IMR-90 (cell line): ENCODE measurements around the gene IL12A. TPM values are rescaled to one million over a fixed set of nuclear protein-coding genes. Genes with fewer than 3 reads are reported as not detected.

Experiments used
- ATAC-seq: fragments of 200-7000 bp; cut with Tn5 transposase; 2 replicates; pipeline ENCODE4 v1.9.1; 2020; ENCODE audit warnings: low read depth, mild to moderate bottlenecking, moderate library complexity
- BruUV-seq: library from RNA; stranded (reverse); fragments of 400-500 nt; replicated peaks from 2 replicates; lab custom pipeline; 2021; lab: Mats Ljungman, UMichigan
- CTCF ChIA-PET: fragments of 300-600 bp; formaldehyde crosslinking; extraction: SDS; loops from one replicate; lab custom pipeline; 2021; ENCODE audit warnings: antibody characterized with exemption; lab: Yijun Ruan, JAX
- POLR2A ChIA-PET: fragments of 300-600 bp; sonication (Branson Sonifier 250); formaldehyde crosslinking; loops from one replicate; lab custom pipeline; 2022; ENCODE audit warnings: antibody characterized with exemption; ENCODE audit not compliant: unreplicated experiment; lab: Charles Lee
- DNase-seq: peaks from one replicate; pipeline ENCODE4 v3.0.0; 2013
- H2AFZ ChIP-seq: replicated peaks from 2 replicates; pipeline ENCODE3; 2013; ENCODE audit warnings: low read length, mild to moderate bottlenecking; ENCODE audit not compliant: poor library complexity
- H2AK5ac ChIP-seq: 2 replicates; pipeline ENCODE4 v1.6.1; 2013; ENCODE audit warnings: low read depth, low read length, inconsistent platforms
- H2AK9ac ChIP-seq: replicated peaks from 2 replicates; pipeline ENCODE3; 2013; ENCODE audit warnings: mild to moderate bottlenecking, low read depth, low read length, moderate library complexity; ENCODE audit not compliant: poor library complexity
- H2BK120ac ChIP-seq: 2 replicates; pipeline ENCODE4 v1.6.1; 2013; ENCODE audit warnings: low read depth, low read length, inconsistent platforms
- H2BK15ac ChIP-seq: 3 replicates; pipeline ENCODE4 v1.6.1; 2013; ENCODE audit warnings: low read depth, low read length, inconsistent platforms
- H2BK20ac ChIP-seq: 2 replicates; pipeline ENCODE4 v1.6.1; 2013; ENCODE audit warnings: low read depth, mild to moderate bottlenecking, inconsistent platforms, low read length, moderate library complexity
- H2BK5ac ChIP-seq: 2 replicates; pipeline ENCODE4 v1.6.1; 2013; ENCODE audit warnings: mild to moderate bottlenecking, low read depth, low read length, inconsistent platforms; ENCODE audit not compliant: poor library complexity, severe bottlenecking
- H3K14ac ChIP-seq: replicated peaks from 2 replicates; pipeline ENCODE4 v1.6.1; 2013; ENCODE audit warnings: low read depth, low read length, inconsistent platforms
- H3K18ac ChIP-seq: 2 replicates; pipeline ENCODE4 v1.6.1; 2013; ENCODE audit warnings: low read depth, low read length, control low read depth
- H3K23ac ChIP-seq: 2 replicates; pipeline ENCODE4 v1.6.1; 2013; ENCODE audit warnings: low read depth, low read length, inconsistent platforms
- H3K27ac ChIP-seq: 2 replicates; pipeline ENCODE4 v1.5.1; 2013; ENCODE audit warnings: mild to moderate bottlenecking, control low read depth, low read length; ENCODE audit not compliant: insufficient read depth
- H3K27me3 ChIP-seq: 2 replicates; pipeline ENCODE4 v1.6.1; 2013; ENCODE audit warnings: low read length; ENCODE audit not compliant: control insufficient read depth, insufficient read depth
- H3K36me3 ChIP-seq: 2 replicates; pipeline ENCODE4 v1.6.1; 2013; ENCODE audit warnings: low read length, mixed read lengths; ENCODE audit not compliant: control insufficient read depth, insufficient read depth
- H3K4ac ChIP-seq: 2 replicates; pipeline ENCODE4 v1.6.1; 2013; ENCODE audit warnings: low read depth, low read length, inconsistent platforms
- H3K4me1 ChIP-seq: 2 replicates; pipeline ENCODE4 v1.6.1; 2013; ENCODE audit warnings: low read length, mixed read lengths; ENCODE audit not compliant: control insufficient read depth, insufficient read depth
- H3K4me2 ChIP-seq: 2 replicates; pipeline ENCODE4 v1.6.1; 2013; ENCODE audit warnings: low read depth, mild to moderate bottlenecking, control low read depth, low read length, moderate library complexity
- H3K4me3 ChIP-seq: 2 replicates; pipeline ENCODE4 v1.5.1; 2013; ENCODE audit warnings: low read depth, mild to moderate bottlenecking, control low read depth, low read length, moderate library complexity; ENCODE audit not compliant: insufficient read depth
- H3K56ac ChIP-seq: 2 replicates; pipeline ENCODE4 v1.6.1; 2013; ENCODE audit warnings: low read length, inconsistent platforms; ENCODE audit not compliant: insufficient read depth; ENCODE audit errors: extremely low read depth
- H3K79me1 ChIP-seq, 2 experiments: 2 replicates each; pipeline ENCODE4 v1.6.1; 2013; ENCODE audit warnings: low read length in 2 of 2, inconsistent platforms in 1 of 2, low read depth in 1 of 2
- H3K9ac ChIP-seq: 2 replicates; pipeline ENCODE4 v1.6.1; 2013; ENCODE audit warnings: low read depth, low read length, control low read depth
- H3K9me1 ChIP-seq: 2 replicates; pipeline ENCODE4 v1.6.1; 2013; ENCODE audit warnings: low read length, inconsistent platforms; ENCODE audit not compliant: insufficient read depth
- H3K9me3 ChIP-seq: 2 replicates; pipeline ENCODE4 v1.6.1; 2013; ENCODE audit warnings: low read length; ENCODE audit not compliant: control insufficient read depth, insufficient read depth
- H4K20me1 ChIP-seq: 2 replicates; pipeline ENCODE4 v1.6.1; 2013; ENCODE audit warnings: low read length, inconsistent platforms; ENCODE audit not compliant: insufficient read depth
- H4K5ac ChIP-seq: 2 replicates; pipeline ENCODE4 v1.6.1; 2013; ENCODE audit warnings: mild to moderate bottlenecking, low read depth, low read length, control low read depth
- H4K8ac ChIP-seq, 2 experiments: 2 replicates each; pipeline ENCODE4 v1.6.1; 2013; ENCODE audit warnings: low read depth in 2 of 2, low read length in 2 of 2, control low read depth in 1 of 2, inconsistent platforms in 1 of 2
- H4K91ac ChIP-seq: 2 replicates; pipeline ENCODE4 v1.6.1; 2013; ENCODE audit warnings: low read depth, low read length, inconsistent platforms; ENCODE audit not compliant: insufficient read depth
- CEBPB ChIP-seq: IDR thresholded peaks from 2 replicates; pipeline ENCODE4 v1.6.1; 2012; ENCODE audit warnings: low read depth, low read length, improper control_type of control experiment
- CHD1 ChIP-seq: IDR thresholded peaks from 2 replicates; pipeline ENCODE4 v1.6.1; 2012; ENCODE audit warnings: low read depth, low read length, improper control_type of control experiment
- CTCF ChIP-seq: conservative IDR thresholded peaks from 2 replicates; pipeline ENCODE4 v1.5.1; 2012; ENCODE audit warnings: mild to moderate bottlenecking, low read depth, low read length, improper control_type of control experiment
- ELK1 ChIP-seq: fragments of 150-350 bp; IDR thresholded peaks from 2 replicates; pipeline ENCODE4 v1.6.1; 2016; ENCODE audit warnings: low read depth, mild to moderate bottlenecking, low read length, moderate library complexity, borderline replicate concordance
- FOS ChIP-seq: fragments of 150-350 bp; IDR thresholded peaks from 2 replicates; pipeline ENCODE4 v1.6.1; 2016; ENCODE audit warnings: low read depth, low read length
- MAFK ChIP-seq: IDR thresholded peaks from 2 replicates; pipeline ENCODE4 v1.6.1; 2012; ENCODE audit warnings: low read depth, low read length, improper control_type of control experiment
- MAZ ChIP-seq: IDR thresholded peaks from 2 replicates; pipeline ENCODE4 v1.6.1; 2012; ENCODE audit warnings: low read depth, mild to moderate bottlenecking, low read length, improper control_type of control experiment, moderate library complexity, borderline replicate concordance
- MXI1 ChIP-seq: IDR thresholded peaks from 2 replicates; pipeline ENCODE4 v1.6.1; 2012; ENCODE audit warnings: low read depth, mild to moderate bottlenecking, low read length, moderate library complexity, borderline replicate concordance
- NFE2L2 ChIP-seq: fragments of 150-350 bp; IDR thresholded peaks from 2 replicates; pipeline ENCODE4 v1.6.1; 2016; ENCODE audit warnings: low read depth, mild to moderate bottlenecking, low read length
- POLR2A ChIP-seq: IDR thresholded peaks from 2 replicates; pipeline ENCODE4 v1.6.1; 2012; ENCODE audit warnings: mild to moderate bottlenecking, low read depth, low read length
- RAD21 ChIP-seq: IDR thresholded peaks from 2 replicates; pipeline ENCODE4 v1.6.1; 2012; ENCODE audit warnings: low read length, improper control_type of control experiment
- RFX5 ChIP-seq: IDR thresholded peaks from 2 replicates; pipeline ENCODE4 v1.8.0; 2012; ENCODE audit warnings: low read depth, mild to moderate bottlenecking, low read length, moderate library complexity
- SMC3 ChIP-seq: fragments of 150-350 bp; IDR thresholded peaks from 2 replicates; pipeline ENCODE4 v1.6.1; 2016; ENCODE audit warnings: low read depth, mild to moderate bottlenecking, antibody characterized with exemption, low read length, moderate library complexity
- USF2 ChIP-seq: fragments of 150-350 bp; IDR thresholded peaks from 2 replicates; pipeline ENCODE4 v1.6.1; 2017; ENCODE audit warnings: mild to moderate bottlenecking, antibody characterized with exemption, low read length, low read depth
- WGBS, 2 experiments: methylation state at CpG; one replicate each; pipeline versions ENCODE4 v1.1.5 to v1.1.7; 2013; ENCODE audit warnings: missing lambda C conversion rate in 2 of 2; ENCODE audit not compliant: insufficient read length in 1 of 2; ENCODE audit errors: extremely low coverage in 2 of 2; 5-methylcytosine and 5-hydroxymethylcytosine counted together
- dilution Hi-C: fragments of 300-500 bp; cut with HindIII; formaldehyde crosslinking; loops from one replicate; pipeline ENCODE4 v1.14.3; 2018; ENCODE audit warnings: low sequenced_read_pairs; ENCODE audit not compliant: unreplicated experiment
- in situ Hi-C: fragments of 300-500 bp; cut with MboI; formaldehyde crosslinking; loops from 3 replicates; pipeline ENCODE4 v1.14.3; 2019; ENCODE audit warnings: low sequenced_read_pairs, inconsistent platforms, mixed read lengths
- intact Hi-C: fragments of 100-400 bp; cut with micrococcal nuclease; formaldehyde crosslinking; loops from 2 replicates; pipeline ENCODE4 v1.10.0; 2022
- polyA plus RNA-seq, 3 experiments: library from polyadenylated mRNA; depleted of rRNA; stranded (reverse); fragments of >200 nt; gene quantifications; 2 replicates each; pipeline ENCODE4 v1.2.3, GENCODE V29; 2012; ENCODE audit warnings: low replicate concordance in 1 of 3
- total RNA-seq: library from RNA; depleted of rRNA; stranded (reverse); fragments of >200 nt; gene quantifications from 2 replicates; pipeline ENCODE4 v1.2.3, GENCODE V29; 2012

Gene IL12A
- total and polyA plus RNA-seq, 2 of the 4 experiments (the other 2 are of a cell fraction) = 0.90 to 2.9 TPM

- TF ChIP-seq MXI1 (no peak), CEBPB (no peak), CHD1 (no peak)
These were observed 52.8 kb downstream of the IL12A start (continued) for GRCh38 chr3:160041465-160041864.

- Histone ChIP-seq H2BK20ac (no peak overlapping the region), H3K9ac (no peak overlapping the region), H3K56ac (no peak overlapping the region), H3K36me3 (no peaks in the 10 kb centered on the region), H2AK9ac (no peak overlapping the region), H3K9me3 (peaks cover 8% of the 10 kb centered on the region), H3K79me1 (no peaks in the 10 kb centered on the region), H3K4me3 (no peak overlapping the region), H4K91ac (no peak overlapping the region), H3K27me3 (peaks cover 7% of the 10 kb centered on the region), H4K8ac (no peak overlapping the region), H2AFZ (no peak overlapping the region), H2AK5ac (no peak overlapping the region), H3K4ac (no peak overlapping the region), H3K18ac (no peak overlapping the region), H2BK5ac (no peak overlapping the region), H3K23ac (no peak overlapping the region), H3K14ac (no peak overlapping the region), H4K20me1 (no peaks in the 10 kb centered on the region), H4K5ac (no peak overlapping the region), H3K9me1 (no peaks in the 10 kb centered on the region), H2BK15ac (no peak overlapping the region), H3K4me2 (no peak overlapping the region), H3K4me1 (0 out of 2 replicates have a peak, but pooled peaks cover under 1% of the 10 kb centered on the region), H2BK120ac (no peak overlapping the region), H3K27ac (no peak overlapping the region)
- whole genome bisulfite sequencing, 2 experiments = no CpG with 5 or more reads among the region's 1 CpG
- DNase-seq = no peak
- in situ Hi-C loops (no loop called here), intact Hi-C loops (no loop called here), dilution Hi-C loops (no loop called here)
- no TSS peak for BruUV-seq
- POLR2A ChIA-PET = no interaction called here
- CTCF ChIA-PET = interaction anchor here (2.0 kb wide), 1 partner anchor 11 kb away, joined by 8 read pairs; no protein-coding TSS in a partner anchor
- ATAC-seq = no peak
- TF ChIP-seq SMC3 (no peak), CTCF (no peak), POLR2A (no peak), CHD1 (no peak), RAD21 (no peak), FOS (no peak), USF2 (no peak), ELK1 (no peak), MAFK (no peak), CEBPB (no peak), NFE2L2 (no peak), RFX5 (no peak), MAZ (no peak), MXI1 (no peak)
These were observed 55.5 kb downstream of the IL12A start for GRCh38 chr3:160044121-160044520.
